ENCODE results near the gene ZCWPW1.

DNA sequence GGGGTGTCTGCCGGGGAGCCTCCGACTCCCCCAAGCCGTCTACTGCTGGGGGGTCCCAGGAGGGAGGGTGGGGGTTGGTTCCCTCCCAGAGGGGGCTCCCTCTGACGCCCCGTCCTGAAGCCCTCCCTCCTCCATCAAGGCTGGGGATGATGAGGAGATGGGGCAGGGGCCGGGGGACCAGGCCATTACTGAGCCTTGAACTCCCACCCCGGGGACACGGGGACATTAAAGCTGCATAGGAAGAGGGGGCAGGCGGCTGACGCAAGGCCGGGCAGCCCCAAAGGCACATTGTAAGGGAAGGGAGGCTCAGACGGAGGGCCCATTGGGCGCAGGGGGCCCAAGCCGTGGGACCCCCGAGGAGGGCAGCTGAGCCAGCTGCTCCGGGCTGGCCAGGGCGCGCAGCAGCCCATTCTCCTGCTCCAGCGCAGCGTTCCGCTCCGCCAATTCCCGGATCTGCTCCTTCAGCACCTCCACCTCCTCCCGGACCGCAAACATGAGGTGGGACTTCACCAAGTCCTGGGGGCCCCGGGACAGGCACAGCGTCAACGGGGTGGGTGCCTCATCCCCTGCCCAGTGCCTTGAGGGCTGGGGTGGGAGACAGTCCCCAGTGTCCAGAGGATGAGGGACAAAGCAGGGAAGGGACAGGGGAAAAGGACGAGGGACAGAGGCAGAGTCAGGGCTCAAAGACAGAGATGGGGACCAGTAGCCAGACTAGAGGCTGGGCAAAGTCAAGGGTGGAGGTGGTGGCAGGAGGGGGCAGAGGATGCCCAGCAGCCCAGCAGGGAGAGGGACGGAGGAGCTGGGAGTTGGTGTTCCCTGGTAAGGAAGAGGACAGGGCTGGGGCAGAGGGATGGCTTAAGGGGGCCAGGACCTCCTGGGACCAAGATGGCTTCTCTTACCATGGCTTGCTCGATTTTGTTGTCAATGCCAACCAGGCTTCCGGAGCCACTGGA, 38.4 kb upstream of the ZCWPW1 start:
- no peak for TF ChIP-seq CTCF (IDR thresholded peaks at IDR 0.05)
- no peak for TF ChIP-seq POLR2A (IDR thresholded peaks at IDR 0.05)
